HEK293 (cell line): Measurements from ENCODE around the gene PRR19.
A peak's percentile ranks its signal among the peaks of the same experiment; 100 is the strongest.

Experiments used
- GLIS2 ChIP-seq: fragments of 450-650 bp; formaldehyde crosslinking; IDR thresholded peaks from 2 replicates; pipeline ENCODE4 v1.5.1; 2016; ENCODE audit warnings: missing biosample characterization, missing genetic modification characterization
- IKZF3 ChIP-seq: fragments of 450-650 bp; IDR thresholded peaks from 2 replicates; pipeline ENCODE4 v1.5.0; 2018; ENCODE audit warnings: missing biosample characterization, mild to moderate bottlenecking, missing genetic modification characterization, moderate library complexity
- KLF10 ChIP-seq: fragments of 450-650 bp; IDR thresholded peaks from 2 replicates; pipeline ENCODE4 v1.5.1; 2018; ENCODE audit warnings: missing biosample characterization, mild to moderate bottlenecking, missing genetic modification characterization
- KLF17 ChIP-seq: fragments of 450-650 bp; formaldehyde crosslinking; IDR thresholded peaks from 2 replicates; pipeline ENCODE4 v1.5.1; 2016; ENCODE audit warnings: missing biosample characterization, missing genetic modification characterization
- PRDM10 ChIP-seq: fragments of 450-650 bp; formaldehyde crosslinking; IDR thresholded peaks from 2 replicates; pipeline ENCODE4 v1.5.1; 2016; ENCODE audit warnings: missing biosample characterization, missing genetic modification characterization
- PRDM4 ChIP-seq: fragments of 450-650 bp; formaldehyde crosslinking; IDR thresholded peaks from 2 replicates; pipeline ENCODE4 v1.5.1; 2017; ENCODE audit warnings: missing biosample characterization, missing genetic modification characterization
- SP3 ChIP-seq: fragments of 450-650 bp; formaldehyde crosslinking; IDR thresholded peaks from 2 replicates; pipeline ENCODE4 v1.5.1; 2016; ENCODE audit warnings: missing biosample characterization, missing genetic modification characterization
- YY1 ChIP-seq: fragments of 450-650 bp; formaldehyde crosslinking; IDR thresholded peaks from 2 replicates; pipeline ENCODE4 v1.5.1; 2018; ENCODE audit warnings: missing biosample characterization, missing genetic modification characterization
- ZBTB48 ChIP-seq: fragments of 450-650 bp; formaldehyde crosslinking; IDR thresholded peaks from 2 replicates; pipeline ENCODE4 v1.5.1; 2016; ENCODE audit warnings: missing biosample characterization, missing genetic modification characterization
- ZFP37 ChIP-seq: fragments of 450-650 bp; formaldehyde crosslinking; IDR thresholded peaks from 2 replicates; pipeline ENCODE4 v1.5.1; 2016; ENCODE audit warnings: missing biosample characterization, missing genetic modification characterization
- ZNF10 ChIP-seq: fragments of 450-650 bp; formaldehyde crosslinking; IDR thresholded peaks from 2 replicates; pipeline ENCODE4 v1.5.1; 2017; ENCODE audit warnings: missing biosample characterization, missing genetic modification characterization
- ZNF121 ChIP-seq: fragments of 450-650 bp; formaldehyde crosslinking; IDR thresholded peaks from 2 replicates; pipeline ENCODE4 v1.5.1; 2016; ENCODE audit warnings: missing biosample characterization, missing genetic modification characterization
- ZNF169 ChIP-seq: fragments of 450-650 bp; formaldehyde crosslinking; IDR thresholded peaks from 2 replicates; pipeline ENCODE4 v1.5.1; 2016; ENCODE audit warnings: missing biosample characterization, missing genetic modification characterization
- ZNF266 ChIP-seq: fragments of 450-650 bp; formaldehyde crosslinking; IDR thresholded peaks from 2 replicates; pipeline ENCODE4 v1.5.1; 2016; ENCODE audit warnings: missing biosample characterization, missing genetic modification characterization, low read depth
- ZNF274 ChIP-seq, 2 experiments: fragments of 200-500 bp in 1 of 2; fragments of 450-650 bp in 1 of 2; sonication (Bioruptor generic) in 1 of 2; formaldehyde crosslinking in 1 of 2; IDR thresholded peaks; 2 replicates each; pipeline versions ENCODE4 v1.5.1 to v1.6.1; 2014 to 2016; ENCODE audit warnings: borderline replicate concordance in 1 of 2, inconsistent platforms in 1 of 2, low read length in 1 of 2, missing biosample characterization in 1 of 2, missing genetic modification characterization in 1 of 2
- ZNF596 ChIP-seq: fragments of 450-650 bp; IDR thresholded peaks from 2 replicates; pipeline ENCODE4 v1.5.0; 2018; ENCODE audit warnings: missing biosample characterization, mild to moderate bottlenecking, missing genetic modification characterization, moderate library complexity
- ZNF624 ChIP-seq: fragments of 450-650 bp; formaldehyde crosslinking; IDR thresholded peaks from 2 replicates; pipeline ENCODE4 v1.5.1; 2017; ENCODE audit warnings: missing biosample characterization, missing genetic modification characterization
- ZNF76 ChIP-seq: fragments of 450-650 bp; formaldehyde crosslinking; IDR thresholded peaks from 2 replicates; pipeline ENCODE4; 2016; ENCODE audit warnings: low read depth, missing biosample characterization, missing genetic modification characterization, borderline replicate concordance
- ZNF843 ChIP-seq: fragments of 450-650 bp; formaldehyde crosslinking; IDR thresholded peaks from 2 replicates; pipeline ENCODE4 v1.5.1; 2016; ENCODE audit warnings: missing biosample characterization, missing genetic modification characterization
- TF ChIP-seq, protein P1 (sequence below): fragments of 450-650 bp; formaldehyde crosslinking; IDR thresholded peaks from 2 replicates; pipeline ENCODE4 v1.5.1; 2016; ENCODE audit warnings: missing biosample characterization, missing genetic modification characterization, borderline replicate concordance

Gene PRR19

DNA sequence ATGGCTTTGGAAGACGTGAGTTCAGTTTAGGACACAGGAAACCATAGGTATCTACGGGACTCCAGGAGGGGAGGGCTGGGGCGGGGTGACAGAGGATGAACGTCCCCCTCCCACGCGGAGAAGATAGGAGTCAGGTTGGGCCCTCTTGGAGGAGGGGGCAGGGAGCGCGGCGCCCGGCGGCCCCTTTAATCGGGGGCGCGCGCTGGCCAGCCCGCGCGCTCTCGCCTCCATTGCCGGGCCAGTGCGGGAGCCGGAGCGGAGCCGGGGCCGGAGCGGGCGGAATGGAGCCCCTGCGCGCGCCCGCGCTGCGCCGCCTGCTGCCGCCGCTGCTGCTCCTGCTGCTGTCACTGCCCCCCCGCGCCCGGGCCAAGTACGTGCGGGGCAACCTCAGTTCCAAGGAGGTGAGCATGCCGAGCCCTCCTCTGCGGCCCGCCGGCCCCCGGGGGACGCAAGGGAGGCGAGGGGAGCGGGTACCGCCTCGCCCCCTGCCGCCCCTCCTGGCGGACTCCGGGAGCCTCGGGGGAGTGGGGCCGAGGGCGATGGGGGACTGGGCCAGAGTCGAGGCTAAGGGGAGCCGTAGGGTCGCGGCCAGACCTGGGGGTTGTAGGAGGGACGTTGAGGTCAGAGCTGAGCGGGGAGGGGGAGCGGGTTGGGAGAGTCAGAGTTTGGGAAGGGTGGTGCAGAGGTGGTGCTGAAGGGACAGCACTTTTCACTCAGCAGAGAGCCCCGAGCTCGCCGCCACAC, 11.3 kb downstream of the PRR19 start, which contains the start of gene TMEM145 (continued):
- TF ChIP-seq ZNF274 (IDR thresholded peaks at IDR 0.05; ENCODE audit: low read length) (no peak), ZNF274 (tag by site-specific recombination; IDR thresholded peaks at IDR 0.05; ENCODE audit: borderline replicate concordance) (no peak), ZNF121 (tag by site-specific recombination) (peak; percentile 22; the same call in 1 of the 2 replicates), ZNF266 (tag by site-specific recombination) (no peak), ZFP37 (tag by site-specific recombination) (0 out of 2 replicates have a peak, but pooled peaks have one; percentile 20), IKZF3 (tag by site-specific recombination) (peak; percentile 58; the same call in 1 of the 2 replicates), ZNF843 (tag by site-specific recombination) (0 out of 2 replicates have a peak, but pooled peaks have one; percentile 10), PRDM10 (tag by site-specific recombination) (peak; percentile 56), ZNF76 (tag by site-specific recombination) (0 out of 2 replicates have a peak, but pooled peaks have one; percentile 20), YY1 (tag by site-specific recombination) (no peak), KLF10 (tag by site-specific recombination) (no peak), GLIS2 (tag by site-specific recombination) (peak; percentile 96), PRDM4 (tag by site-specific recombination) (no peak), ZBTB48 (tag by site-specific recombination) (peak; percentile 93), ZNF596 (peak; percentile 62; the same call in 1 of the 2 replicates), KLF17 (tag by site-specific recombination) (peak; percentile 43), SP3 (tag by site-specific recombination) (0 out of 2 replicates have a peak, but pooled peaks have one; percentile 5), ZNF10 (peak; percentile 54; the same call in 1 of the 2 replicates), ZNF169 (tag by site-specific recombination) (no peak), ZNF624 (tag by site-specific recombination) (no peak)
- TF ChIP-seq, protein P1, sequence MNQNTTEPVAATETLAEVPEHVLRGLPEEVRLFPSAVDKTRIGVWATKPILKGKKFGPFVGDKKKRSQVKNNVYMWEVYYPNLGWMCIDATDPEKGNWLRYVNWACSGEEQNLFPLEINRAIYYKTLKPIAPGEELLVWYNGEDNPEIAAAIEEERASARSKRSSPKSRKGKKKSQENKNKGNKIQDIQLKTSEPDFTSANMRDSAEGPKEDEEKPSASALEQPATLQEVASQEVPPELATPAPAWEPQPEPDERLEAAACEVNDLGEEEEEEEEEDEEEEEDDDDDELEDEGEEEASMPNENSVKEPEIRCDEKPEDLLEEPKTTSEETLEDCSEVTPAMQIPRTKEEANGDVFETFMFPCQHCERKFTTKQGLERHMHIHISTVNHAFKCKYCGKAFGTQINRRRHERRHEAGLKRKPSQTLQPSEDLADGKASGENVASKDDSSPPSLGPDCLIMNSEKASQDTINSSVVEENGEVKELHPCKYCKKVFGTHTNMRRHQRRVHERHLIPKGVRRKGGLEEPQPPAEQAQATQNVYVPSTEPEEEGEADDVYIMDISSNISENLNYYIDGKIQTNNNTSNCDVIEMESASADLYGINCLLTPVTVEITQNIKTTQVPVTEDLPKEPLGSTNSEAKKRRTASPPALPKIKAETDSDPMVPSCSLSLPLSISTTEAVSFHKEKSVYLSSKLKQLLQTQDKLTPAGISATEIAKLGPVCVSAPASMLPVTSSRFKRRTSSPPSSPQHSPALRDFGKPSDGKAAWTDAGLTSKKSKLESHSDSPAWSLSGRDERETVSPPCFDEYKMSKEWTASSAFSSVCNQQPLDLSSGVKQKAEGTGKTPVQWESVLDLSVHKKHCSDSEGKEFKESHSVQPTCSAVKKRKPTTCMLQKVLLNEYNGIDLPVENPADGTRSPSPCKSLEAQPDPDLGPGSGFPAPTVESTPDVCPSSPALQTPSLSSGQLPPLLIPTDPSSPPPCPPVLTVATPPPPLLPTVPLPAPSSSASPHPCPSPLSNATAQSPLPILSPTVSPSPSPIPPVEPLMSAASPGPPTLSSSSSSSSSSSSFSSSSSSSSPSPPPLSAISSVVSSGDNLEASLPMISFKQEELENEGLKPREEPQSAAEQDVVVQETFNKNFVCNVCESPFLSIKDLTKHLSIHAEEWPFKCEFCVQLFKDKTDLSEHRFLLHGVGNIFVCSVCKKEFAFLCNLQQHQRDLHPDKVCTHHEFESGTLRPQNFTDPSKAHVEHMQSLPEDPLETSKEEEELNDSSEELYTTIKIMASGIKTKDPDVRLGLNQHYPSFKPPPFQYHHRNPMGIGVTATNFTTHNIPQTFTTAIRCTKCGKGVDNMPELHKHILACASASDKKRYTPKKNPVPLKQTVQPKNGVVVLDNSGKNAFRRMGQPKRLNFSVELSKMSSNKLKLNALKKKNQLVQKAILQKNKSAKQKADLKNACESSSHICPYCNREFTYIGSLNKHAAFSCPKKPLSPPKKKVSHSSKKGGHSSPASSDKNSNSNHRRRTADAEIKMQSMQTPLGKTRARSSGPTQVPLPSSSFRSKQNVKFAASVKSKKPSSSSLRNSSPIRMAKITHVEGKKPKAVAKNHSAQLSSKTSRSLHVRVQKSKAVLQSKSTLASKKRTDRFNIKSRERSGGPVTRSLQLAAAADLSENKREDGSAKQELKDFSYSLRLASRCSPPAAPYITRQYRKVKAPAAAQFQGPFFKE (tag by site-specific recombination) = no peak
